ENCODE results near the gene RABGAP1L.
"Not testable (repeated sequence)": the region's sequence is repeated elsewhere in the genome, so short reads cannot be mapped to it uniquely, and the experiment has no call there.

RABGAP1L gene

DNA sequence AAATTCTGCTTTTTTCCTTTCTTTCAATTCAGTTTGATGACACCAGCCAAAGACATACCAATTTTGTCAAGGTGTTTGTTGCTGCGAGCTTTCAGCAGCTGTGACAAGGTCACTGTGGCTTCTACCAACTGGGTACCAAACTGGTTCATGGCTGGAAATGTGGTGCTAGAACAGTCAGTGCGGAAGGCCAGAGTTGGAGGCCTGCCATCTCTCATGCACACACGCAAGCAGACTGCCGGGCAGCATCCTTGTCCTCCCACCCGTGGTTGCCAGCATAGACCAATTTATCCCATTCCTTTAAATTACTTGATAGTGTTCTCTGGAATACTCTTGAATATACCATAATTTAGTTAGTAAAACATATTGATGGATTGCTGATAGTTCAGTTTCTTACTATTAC is 208.6 kb downstream of the RABGAP1L start:
- DNase-seq (ENCODE audit: low read depth) = no peak

DNA sequence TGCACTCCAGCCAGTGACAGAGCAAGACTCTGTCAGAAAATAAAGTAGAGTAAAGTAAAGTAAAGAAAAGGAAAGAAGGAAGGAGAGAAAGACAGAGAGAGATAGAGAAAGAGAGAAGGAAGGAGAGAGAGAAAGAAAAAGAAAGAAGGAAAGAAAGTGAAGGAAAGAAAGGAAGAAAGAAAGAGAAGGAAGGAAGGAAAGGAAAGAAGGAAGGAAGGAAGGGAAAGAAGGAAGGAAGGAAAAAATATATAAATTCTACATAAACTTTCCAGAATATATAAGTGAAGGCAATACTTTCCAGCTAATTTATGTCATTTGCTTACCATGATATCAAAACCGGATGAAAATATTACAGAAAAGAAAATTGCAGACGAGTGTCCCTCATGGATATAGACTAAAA is 216.7 kb downstream of the RABGAP1L start:
- no peak for DNase-seq (ENCODE audit: low read depth)

DNA sequence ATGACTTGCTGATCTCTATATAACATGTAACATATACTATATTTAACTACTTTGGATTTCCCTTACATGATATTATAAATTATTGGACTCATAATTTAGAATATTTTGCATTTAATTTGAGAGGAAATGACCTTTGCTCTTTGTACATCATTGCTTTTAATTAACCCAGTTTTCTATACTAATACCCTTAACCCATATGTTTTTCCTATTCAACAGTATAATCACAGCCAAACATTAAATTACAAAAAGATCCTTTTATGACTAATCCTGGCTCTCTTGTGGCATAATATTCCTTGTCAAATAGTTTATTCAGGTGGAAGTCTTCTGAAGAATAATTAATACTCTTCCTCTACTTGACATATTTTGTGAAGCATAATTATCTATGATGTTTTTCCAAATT is 232.4 kb downstream of the RABGAP1L start:
- DNase-seq (ENCODE audit: low read depth) = no peak

DNA sequence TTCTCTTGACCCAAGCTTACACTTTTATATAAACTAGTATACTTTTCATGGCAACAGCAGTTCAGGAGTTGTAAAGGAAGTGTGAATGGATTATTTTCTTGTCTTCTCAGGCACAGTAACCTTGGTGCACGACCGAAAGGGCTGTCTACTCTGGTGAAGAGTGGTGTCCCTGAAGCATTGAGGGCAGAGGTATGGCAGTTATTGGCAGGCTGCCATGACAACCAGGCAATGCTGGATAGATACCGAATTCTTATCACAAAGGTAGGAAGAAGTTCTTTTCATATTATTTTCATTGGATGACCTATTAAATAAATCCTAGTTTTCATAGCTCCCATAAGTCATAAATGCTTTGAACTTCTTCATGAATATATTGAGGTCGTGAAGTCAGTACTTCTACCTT is 234.6 kb downstream of the RABGAP1L start:
- DNase-seq (ENCODE audit: low read depth) = no peak

DNA sequence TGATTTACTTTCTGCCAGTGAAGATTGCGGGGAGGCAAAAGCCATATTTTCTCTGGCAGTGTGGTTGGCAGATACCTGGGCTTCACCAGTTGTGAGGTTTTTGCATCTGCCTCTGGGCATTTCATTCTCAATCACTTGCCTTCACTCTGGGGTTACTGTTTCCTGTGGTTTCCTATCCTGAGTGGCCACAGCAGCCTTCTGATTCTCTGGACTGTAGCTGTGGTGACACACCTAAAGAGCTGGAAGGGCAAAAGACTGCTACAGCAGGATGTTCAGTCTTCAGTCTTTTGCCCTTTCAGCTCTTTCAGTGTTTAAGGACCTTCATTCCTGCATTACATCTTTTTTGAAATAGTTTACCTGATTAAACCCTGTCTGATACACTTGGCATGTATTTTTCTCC is 237.9 kb downstream of the RABGAP1L start:
- DNase-seq (ENCODE audit: low read depth) = peak; percentile 55

DNA sequence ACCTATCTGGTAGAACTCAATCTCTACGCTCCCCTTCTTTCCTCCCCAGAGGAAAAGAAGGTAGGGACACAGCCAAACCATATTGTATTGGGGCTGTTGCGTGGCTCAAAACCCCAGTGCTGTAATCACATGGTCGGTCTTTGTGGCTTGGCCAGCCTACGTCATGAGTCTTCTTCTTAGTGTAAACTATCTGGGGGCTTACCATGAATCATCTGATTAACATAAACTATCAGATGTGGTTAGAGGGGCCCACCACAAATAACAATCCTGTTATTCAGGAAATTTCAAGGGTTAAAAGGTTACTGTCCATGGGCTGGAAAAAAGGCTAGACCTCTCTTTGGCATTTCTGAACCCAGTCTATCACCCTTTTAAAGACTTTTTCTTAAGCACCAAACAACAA is 238.9 kb downstream of the RABGAP1L start:
- peak; percentile 92 for DNase-seq (ENCODE audit: low read depth)

DNA sequence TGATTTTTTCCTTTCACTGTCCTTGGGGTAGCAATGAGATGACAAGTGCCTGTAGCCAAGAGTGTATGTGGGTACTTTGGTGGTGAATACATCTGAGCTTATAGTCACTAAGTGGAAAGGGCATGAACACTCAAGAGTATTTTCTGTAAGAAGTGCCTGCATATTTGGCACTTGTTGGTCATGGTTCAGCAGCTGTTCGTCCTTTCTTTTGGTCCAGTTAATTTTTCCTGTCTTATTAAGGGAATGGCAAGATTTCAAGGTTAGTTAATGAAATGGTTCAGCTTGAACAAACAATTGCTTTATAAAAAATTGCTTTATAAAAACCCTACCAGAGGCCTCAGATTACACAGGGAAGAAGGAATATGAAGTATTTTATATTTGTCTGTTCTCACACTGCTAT is 239.9 kb downstream of the RABGAP1L start:
- no peak for DNase-seq (ENCODE audit: low read depth)

DNA sequence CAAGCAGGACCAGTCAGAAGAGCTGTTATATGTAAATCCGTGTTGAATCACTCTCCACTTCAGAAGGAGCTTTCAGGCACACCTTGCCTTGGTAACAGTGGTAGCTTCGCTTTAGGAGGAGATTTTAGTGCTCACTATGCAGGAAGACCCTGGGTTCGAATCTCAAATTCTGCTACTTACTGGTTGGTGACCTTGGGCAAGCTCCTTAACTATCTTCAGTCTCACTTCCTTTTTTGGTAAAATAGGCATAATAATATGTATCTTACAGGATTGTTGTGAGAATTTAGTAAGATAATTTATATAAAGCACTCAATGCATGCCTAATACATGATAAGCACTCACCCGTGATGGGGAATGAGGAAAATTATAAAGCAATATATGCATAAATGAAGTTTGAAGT is 241.8 kb downstream of the RABGAP1L start:
- DNase-seq (ENCODE audit: low read depth) = no peak

DNA sequence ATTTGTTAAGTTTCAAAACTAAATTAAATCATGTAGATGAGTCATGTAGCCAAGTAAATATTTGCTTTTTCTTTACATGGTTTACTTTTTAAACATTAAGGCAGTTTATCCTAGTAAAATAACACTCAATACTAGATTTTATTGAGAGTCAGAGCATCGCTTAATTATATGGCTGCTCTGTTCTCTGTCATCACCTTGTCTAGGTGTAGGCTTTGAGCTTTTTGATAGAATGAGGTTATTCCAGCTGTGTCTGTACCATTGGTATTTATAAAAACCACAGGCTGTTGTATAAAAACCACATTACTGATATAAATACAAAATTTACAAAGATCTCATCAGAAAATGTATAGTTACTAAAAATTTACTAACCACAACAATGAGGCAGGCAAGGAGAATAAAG is 245.9 kb downstream of the RABGAP1L start:
- no peak for DNase-seq (ENCODE audit: low read depth)

DNA sequence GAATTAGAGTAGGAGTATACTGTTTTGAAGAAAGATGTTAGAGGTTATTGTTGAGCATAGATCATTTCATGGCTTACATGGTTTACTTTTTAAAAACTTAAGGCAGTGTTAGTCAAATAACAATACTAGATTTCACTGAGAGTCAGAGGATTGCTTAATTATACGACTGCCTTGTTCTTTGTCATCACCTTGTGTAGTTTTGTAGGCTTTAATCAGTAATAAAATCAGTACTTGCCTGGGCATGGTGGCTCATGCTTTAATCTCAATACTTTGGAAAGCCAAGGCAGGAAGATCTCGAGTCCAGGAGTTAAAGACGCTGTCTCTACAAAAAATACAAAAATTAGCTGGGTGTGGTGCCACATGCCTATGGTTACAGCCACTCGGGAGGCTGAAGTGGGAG is 247.1 kb downstream of the RABGAP1L start:
- no peak for DNase-seq (ENCODE audit: low read depth)

DNA sequence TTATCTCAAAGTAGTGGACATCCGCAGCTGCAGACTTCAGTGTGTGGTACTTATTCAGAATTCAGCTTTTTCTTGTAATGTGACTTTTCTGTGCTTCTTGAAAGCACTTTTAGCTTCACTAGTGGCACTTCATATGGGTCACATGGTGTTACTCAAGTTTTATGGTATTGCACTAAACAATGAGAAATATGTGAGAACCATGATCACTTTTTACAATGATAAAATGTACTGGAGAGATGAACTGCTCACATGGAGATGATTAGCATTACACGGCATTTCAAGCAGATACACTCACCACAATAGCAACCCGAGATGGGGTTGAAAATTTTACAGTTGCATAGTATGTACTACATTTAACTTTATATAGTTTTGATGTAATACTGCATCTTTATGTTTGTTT is 248.3 kb downstream of the RABGAP1L start:
- DNase-seq (ENCODE audit: low read depth) = no peak

DNA sequence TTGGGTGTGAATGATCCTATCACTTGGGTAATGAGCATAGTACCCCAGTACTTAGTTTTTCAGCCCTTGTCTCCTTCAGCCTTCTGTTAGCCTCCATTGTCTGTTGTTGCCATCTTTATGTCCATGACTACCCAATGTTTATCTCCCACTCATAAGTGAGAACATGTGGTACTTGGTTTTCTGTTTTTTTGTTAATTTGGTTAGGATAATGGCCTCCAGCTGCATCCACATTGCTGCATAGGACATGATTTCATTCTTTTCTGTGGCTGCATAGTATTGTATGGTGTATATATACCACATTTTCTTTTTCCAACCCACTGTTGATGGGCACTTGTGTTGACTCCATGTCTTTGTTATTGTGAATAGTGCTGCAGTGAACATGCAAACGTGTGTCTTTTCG is 248.8 kb downstream of the RABGAP1L start:
- no peak for DNase-seq (ENCODE audit: low read depth)

DNA sequence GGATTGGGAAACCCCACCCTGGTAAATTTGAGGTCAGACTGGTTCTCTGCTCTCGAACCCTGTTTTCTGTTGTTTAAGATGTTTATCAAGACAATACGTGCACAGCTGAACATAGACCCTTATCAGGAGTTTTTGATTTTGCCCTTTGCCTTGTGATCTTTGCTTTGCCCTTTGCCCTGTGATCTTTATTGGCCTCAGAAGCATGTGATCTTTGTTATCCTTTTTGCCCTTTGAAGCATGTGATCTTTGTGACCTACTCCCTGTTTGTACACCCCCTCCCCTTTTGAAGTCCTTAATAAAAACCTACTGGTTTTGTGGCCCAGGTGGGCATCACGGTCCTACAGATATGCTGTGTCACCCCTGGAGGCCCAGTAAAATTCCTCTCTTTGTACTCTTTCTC is 250.5 kb downstream of the RABGAP1L start:
- not testable (repeated sequence) for DNase-seq (ENCODE audit: low read depth)

DNA sequence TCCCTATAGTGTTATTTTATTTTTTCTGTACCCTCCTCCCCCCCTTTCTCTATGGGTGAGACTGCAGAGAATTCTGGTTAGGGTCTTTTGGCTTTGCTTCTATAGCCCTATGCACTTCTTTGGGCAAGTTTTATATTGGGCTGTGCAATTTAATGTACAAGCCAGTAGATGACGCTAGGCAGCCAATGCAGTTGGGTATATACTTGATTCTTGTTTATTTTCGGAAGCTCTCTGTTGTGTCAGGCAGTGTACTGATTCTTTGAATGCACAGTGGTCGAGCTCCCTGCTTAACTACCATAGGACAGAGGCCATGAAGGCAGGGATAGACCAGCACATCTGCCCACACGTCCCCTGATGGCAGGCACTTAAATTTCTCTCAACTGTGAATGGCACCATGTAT is 254.3 kb downstream of the RABGAP1L start:
- peak; percentile 42 for DNase-seq (ENCODE audit: low read depth)

DNA sequence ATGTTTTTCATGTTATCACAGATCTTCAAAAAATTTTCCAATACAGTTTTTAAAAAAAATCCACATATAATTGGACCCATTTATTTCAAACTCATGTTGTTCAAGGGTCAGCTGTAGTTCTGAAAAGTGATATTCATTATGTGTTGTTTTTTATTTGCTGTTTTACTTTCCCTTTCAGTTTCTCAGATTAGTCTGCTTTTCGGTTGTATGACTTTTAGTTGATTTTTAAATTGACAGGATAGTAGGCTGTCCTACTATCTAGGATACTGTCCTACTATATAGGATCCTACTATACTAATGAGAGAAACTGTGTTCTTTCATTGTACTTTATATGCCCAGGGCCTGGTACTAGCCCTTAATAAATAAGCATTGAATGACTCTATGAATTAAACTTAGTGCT is 254.9 kb downstream of the RABGAP1L start:
- no peak for DNase-seq (ENCODE audit: low read depth)

DNA sequence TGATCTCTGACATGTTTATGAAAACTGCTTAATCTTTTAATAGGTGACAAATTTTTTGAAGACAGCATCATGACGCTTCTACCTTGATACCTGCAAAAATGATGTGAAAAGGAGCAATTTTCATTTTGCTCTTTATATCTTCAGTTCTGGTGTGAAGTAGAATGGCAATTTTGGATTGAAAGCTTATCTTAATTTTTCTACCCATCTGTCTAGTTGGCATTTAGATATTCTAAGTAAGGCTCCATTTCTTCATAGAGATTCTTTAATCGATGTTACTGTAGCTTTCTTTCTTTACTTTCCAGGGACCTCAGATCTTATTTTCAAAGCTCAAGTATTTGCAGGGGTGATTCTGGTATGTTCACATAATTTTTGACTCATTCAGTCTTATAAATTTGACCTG is 256.2 kb downstream of the RABGAP1L start:
- DNase-seq (ENCODE audit: low read depth) = no peak

DNA sequence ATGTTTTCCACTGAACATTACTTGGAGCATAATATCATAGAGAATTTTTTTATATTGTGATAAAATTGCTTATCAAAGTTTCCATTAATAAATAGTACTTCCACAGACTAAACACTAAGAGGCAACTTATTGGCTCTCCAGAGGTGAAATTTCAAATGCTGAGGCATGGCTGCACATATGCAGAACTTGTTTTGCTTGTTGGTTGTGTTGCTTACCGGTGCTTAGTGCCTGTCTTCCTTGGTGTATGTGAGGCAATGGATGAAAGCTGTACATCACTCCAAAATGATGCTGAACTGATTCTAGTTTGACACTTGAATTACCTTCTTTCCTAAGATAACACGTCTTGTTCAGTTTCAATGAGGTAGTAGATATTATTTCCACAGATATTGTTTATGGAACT is 258.6 kb downstream of the RABGAP1L start:
- DNase-seq (ENCODE audit: low read depth) = no peak

DNA sequence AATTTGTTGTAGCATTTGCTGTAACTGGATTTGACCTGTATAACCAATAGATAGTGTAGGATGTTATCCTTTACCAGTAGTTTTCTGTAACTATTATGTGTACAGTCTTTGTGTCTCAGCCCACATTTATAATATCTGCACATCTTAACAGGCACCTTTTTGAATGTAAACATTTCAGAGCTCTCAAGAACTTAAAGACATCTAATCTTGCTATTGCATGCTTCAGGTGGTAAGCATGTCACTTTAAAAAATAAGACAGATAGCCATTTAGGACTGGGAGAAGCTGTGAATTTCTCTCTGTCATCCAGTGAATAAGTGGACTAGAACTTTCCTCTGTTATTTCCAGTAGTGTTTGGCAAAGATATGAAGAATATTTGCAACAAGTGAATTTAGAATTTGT is 265.8 kb downstream of the RABGAP1L start:
- DNase-seq (ENCODE audit: low read depth) = no peak

DNA sequence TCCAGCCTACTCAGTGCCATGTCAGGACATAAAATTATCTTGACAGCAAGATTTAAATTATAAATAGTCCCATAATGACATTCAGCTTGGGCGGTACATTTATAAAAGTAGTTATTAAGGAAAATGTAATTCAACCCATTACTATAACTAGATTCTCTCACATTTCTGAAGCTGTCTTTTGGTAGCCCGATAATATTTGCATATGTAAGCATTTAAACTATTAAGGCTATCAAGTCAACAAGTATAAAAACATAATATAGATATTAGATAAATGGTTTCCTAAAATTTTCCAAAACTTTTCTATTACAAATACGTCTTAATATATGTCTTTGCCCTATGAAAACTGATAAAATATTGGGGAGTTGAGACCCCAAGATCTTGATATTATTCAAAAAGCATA is 266.8 kb downstream of the RABGAP1L start:
- no peak for DNase-seq (ENCODE audit: low read depth)

DNA sequence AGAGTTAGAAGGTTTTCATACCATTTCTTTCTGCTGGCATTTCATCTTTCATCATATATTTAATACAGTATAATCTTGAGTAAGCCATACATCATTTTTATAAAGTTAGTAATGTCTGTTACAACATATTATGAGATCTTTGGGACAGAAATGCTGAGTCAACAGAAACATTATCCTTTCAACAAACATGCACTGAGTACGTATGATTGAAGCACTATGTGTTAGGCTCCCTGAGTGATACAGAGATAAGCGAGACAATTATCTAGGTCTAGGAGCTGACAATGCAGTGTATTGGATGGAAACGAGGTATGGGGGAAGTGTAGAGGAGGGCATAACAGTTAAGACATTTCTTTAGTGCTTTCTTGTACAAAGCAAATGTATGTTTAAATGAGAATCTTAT is 268.7 kb downstream of the RABGAP1L start:
- peak; percentile 82 for DNase-seq (ENCODE audit: low read depth)

DNA sequence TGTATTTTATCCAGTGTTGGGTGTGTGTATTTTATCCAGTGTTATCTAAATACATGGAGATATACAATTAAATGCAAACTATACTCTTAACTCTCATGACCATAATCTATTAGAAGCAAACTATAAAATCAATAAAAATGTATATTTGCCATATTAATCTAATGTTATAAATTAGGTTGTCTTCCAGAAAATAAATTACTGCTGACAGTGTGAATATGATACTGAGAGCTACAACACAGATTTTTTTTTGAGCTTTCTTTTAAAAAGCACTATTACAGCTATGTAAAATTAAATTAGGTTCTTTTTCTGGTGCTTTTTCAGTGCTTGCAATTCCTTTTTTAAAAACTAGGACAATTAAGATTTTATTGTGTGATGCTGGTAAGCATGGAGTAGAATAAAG is 269.4 kb downstream of the RABGAP1L start:
- DNase-seq (ENCODE audit: low read depth) = no peak

DNA sequence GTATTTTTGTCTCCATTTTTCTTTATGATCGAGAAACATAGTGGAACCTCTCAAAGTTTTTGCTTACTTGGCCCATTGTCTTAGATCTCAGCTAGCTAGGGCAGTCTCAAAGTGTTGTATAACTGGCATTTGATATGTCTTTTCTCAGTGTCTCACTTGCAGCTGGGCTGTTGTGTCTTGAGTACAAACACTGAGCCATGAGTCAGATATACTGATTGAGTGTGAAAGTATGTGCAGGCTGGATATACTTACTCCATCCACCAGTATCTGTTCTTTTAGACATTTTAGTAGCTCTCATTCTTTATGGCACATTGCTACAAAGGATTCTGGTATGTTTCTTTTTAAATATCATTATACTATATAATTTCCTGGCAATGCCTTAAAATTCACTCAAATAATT is 274.1 kb downstream of the RABGAP1L start:
- DNase-seq (ENCODE audit: low read depth) = peak; percentile 63

DNA sequence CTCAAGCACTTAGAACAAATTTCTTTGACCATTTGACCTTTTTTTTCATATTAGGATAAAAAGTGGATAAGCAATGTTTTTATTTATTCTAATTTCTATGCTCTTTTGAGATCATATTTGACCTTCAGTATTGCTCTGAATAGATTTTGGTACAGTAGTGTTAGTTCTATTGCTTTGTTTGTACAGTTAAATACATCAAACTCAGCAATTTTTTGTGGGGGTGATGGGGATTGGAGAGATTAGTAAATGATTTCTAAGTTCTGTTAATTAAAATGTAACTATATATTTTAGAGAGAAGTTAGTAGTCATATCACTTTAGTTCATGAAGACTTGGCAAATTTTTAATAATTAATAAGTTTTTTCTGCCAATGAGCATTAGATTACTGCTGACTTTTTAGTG is 286.0 kb downstream of the RABGAP1L start:
- DNase-seq (ENCODE audit: low read depth) = no peak

DNA sequence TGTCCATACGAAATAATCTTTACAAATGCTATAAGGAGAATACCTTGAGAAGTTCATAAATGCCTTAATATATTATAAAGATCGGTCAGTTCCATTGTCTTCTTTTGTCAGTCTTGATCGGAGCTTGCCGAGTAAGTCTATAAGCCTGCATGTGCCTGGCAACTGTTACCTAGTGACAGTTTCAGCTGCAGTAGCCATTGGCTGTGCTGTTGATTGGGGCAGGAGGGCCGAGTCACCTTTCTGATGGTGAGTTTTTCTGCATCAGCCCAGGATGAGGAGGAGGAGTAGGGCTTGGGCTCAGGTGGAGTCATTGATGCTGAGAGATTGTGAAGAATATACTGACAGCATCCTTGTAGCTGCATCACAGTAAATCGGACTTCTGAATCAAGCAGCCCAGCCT is 286.5 kb downstream of the RABGAP1L start:
- DNase-seq (ENCODE audit: low read depth) = no peak

DNA sequence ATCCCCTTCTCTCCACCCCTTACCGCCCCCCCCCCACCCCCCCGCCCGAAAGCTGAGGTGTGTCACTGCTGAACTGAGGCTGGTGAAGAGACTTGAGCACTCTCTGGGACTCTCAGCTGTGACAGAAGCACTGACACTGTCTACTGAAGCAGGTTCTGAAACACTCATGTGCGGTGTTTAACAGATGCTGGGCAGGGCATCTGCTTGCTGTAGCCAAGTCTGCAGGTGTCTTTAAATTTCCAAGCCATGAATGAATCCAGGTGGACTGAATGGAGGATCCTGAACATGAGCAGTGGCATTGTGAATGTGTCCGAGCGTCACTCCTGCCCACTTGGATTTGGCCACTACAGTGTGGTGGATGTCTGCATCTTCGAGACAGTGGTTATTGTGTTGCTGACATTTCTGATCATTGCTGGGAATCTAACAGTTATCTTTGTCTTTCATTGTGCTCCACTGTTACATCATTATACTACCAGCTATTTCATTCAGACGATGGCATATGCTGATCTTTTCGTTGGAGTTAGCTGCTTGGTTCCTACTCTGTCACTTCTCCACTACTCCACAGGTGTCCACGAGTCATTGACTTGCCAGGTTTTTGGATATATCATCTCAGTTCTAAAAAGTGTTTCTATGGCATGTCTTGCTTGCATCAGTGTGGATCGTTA is 288.7 kb downstream of the RABGAP1L start, which contains the start of gene GPR52:
Gene GPR52, plus strand, starts transcription at position 99 of the 665 bp plus-strand sequence. Its CDS starts 148 bp downstream, at position 247.
- DNase-seq (ENCODE audit: low read depth) = no peak

Data from amniotic epithelial cell (primary cell).